DND-41 (cell line): ENCODE results near the gene EIF6.

ENCODE experiments used
- ATAC-seq: fragments of 200-7000 bp; cut with Tn5 transposase; 3 replicates; pipeline ENCODE4 v1.9.1; 2021; ENCODE audit warnings: low read depth; ENCODE audit not compliant: insufficient read depth
- DNase-seq: peaks from one replicate; pipeline ENCODE4 v3.0.0-alpha.2; 2020
- H2AFZ ChIP-seq: 2 replicates; pipeline ENCODE4 v1.6.0; 2012; ENCODE audit warnings: low read depth, low read length
- H3K27ac ChIP-seq: 2 replicates; pipeline ENCODE4 v1.5.1; 2012; ENCODE audit warnings: low read length, inconsistent platforms
- H3K27me3 ChIP-seq: fragments of 200-600 bp; sonication (generic); 2 replicates; pipeline ENCODE4 v1.6.0; 2012; ENCODE audit warnings: low read length, mild to moderate bottlenecking, inconsistent platforms; ENCODE audit not compliant: insufficient read depth, poor library complexity
- H3K36me3 ChIP-seq: 2 replicates; pipeline ENCODE4 v1.5.1; 2012; ENCODE audit warnings: low read length, inconsistent platforms; ENCODE audit not compliant: insufficient read depth
- H3K4me1 ChIP-seq: 2 replicates; pipeline ENCODE4 v1.5.1; 2012; ENCODE audit warnings: mild to moderate bottlenecking, low read length; ENCODE audit not compliant: insufficient read depth
- H3K4me2 ChIP-seq: 2 replicates; pipeline ENCODE4 v1.6.0; 2012; ENCODE audit warnings: mild to moderate bottlenecking, moderate library complexity, low read length, inconsistent platforms; ENCODE audit not compliant: insufficient read depth
- H3K4me3 ChIP-seq, 2 experiments: fragments of 200-600 bp in 1 of 2; shearing (Covaris generic) in 1 of 2; 2 replicates each; pipeline ENCODE4 v1.5.1; 2012 to 2016; ENCODE audit warnings: inconsistent platforms in 2 of 2, low read length in 2 of 2, mild to moderate bottlenecking in 2 of 2, low read depth in 1 of 2, moderate library complexity in 1 of 2
- H3K79me2 ChIP-seq: 2 replicates; pipeline ENCODE4 v1.6.0; 2012; ENCODE audit warnings: low read length, inconsistent platforms; ENCODE audit not compliant: insufficient read depth
- H3K9ac ChIP-seq: 2 replicates; pipeline ENCODE4 v1.6.0; 2012; ENCODE audit warnings: low read depth, mild to moderate bottlenecking, inconsistent platforms, low read length, moderate library complexity
- H3K9me3 ChIP-seq: 2 replicates; pipeline ENCODE4 v1.5.1; 2012; ENCODE audit warnings: low read length, moderate library complexity, mild to moderate bottlenecking, inconsistent platforms; ENCODE audit not compliant: insufficient read depth, severe bottlenecking
- H4K20me1 ChIP-seq: 2 replicates; pipeline ENCODE4 v1.6.0; 2012; ENCODE audit warnings: low read length; ENCODE audit not compliant: insufficient read depth
- CTCF ChIP-seq: IDR thresholded peaks from 2 replicates; pipeline ENCODE4 v1.5.1; 2012; ENCODE audit warnings: borderline replicate concordance, low read length, moderate library complexity, mild to moderate bottlenecking; ENCODE audit not compliant: poor library complexity, severe bottlenecking; ENCODE audit errors: extremely low read depth
- EZH2 ChIP-seq: IDR thresholded peaks from 3 replicates; pipeline ENCODE4 v1.6.1; 2012; ENCODE audit warnings: borderline replicate concordance, low read depth, mild to moderate bottlenecking, moderate library complexity, low read length, inconsistent platforms; ENCODE audit not compliant: severe bottlenecking

EIF6 gene

GRCh38 chr20:35240811-35241293 lies 43.7 kb downstream of the EIF6 start:
- TF ChIP-seq CTCF, result no peak
- TF ChIP-seq EZH2, result no peak
- Histone ChIP-seq H3K27ac (no peak overlapping the region), H3K9ac (no peak overlapping the region), H3K4me2 (no peak overlapping the region), H2AFZ (no peak overlapping the region), H3K36me3 (no peaks in the 10 kb centered on the region), H4K20me1 (no peaks in the 10 kb centered on the region), H3K4me1 (no peaks in the 10 kb centered on the region), H3K9me3 (no peaks in the 10 kb centered on the region), H3K4me3 (no peak overlapping the region), H3K27me3 (peaks cover 11% of the 10 kb centered on the region), H3K79me2 (no peaks in the 10 kb centered on the region)
- DNase-seq (no peak), ATAC-seq (no peak)

GRCh38 chr20:35240083-35240810 lies 44.3 kb downstream of the EIF6 start:
- Histone ChIP-seq H3K9me3 (no peaks in the 10 kb centered on the region), H3K79me2 (no peaks in the 10 kb centered on the region), H3K9ac (no peak overlapping the region), H3K4me3 (no peak overlapping the region), H3K27me3 (peaks cover 11% of the 10 kb centered on the region), H2AFZ (no peak overlapping the region), H3K36me3 (no peaks in the 10 kb centered on the region), H3K4me2 (no peak overlapping the region), H4K20me1 (no peaks in the 10 kb centered on the region), H3K4me1 (no peaks in the 10 kb centered on the region), H3K27ac (no peak overlapping the region)
- TF ChIP-seq EZH2, result no peak
- TF ChIP-seq CTCF, result no peak
- DNase-seq (no peak), ATAC-seq (no peak)

- Histone ChIP-seq H3K36me3 (no peaks in the 10 kb centered on the region), H3K79me2 (no peaks in the 10 kb centered on the region), H3K27ac (no peak overlapping the region), H3K27me3 (peaks cover 11% of the 10 kb centered on the region), H3K4me1 (no peaks in the 10 kb centered on the region), H3K9me3 (no peaks in the 10 kb centered on the region), H4K20me1 (no peaks in the 10 kb centered on the region), H3K4me2 (no peak overlapping the region), H3K4me3 (no peak overlapping the region), H2AFZ (no peak overlapping the region), H3K9ac (no peak overlapping the region)
- no peak for ATAC-seq
- no peak for DNase-seq
- no peak for TF ChIP-seq EZH2
- TF ChIP-seq CTCF, result no peak
Measured at GRCh38 chr20:35238735-35239134, 45.8 kb downstream of the EIF6 start.
